Prostate gland (tissue), 2 donors: Measurements from ENCODE around the gene FMN1.

Experiments used
- POLR2A ChIP-seq: fragments of 450-650 bp; IDR thresholded peaks from one replicate; pipeline ENCODE4 v1.6.1; 2016; ENCODE audit warnings: antibody characterized with exemption, mild to moderate bottlenecking
- TF ChIP-seq, protein P1 (sequence below), 4 experiments: fragments of 200-600 bp in 2 of 4; fragments of 450-650 bp in 2 of 4; sonication (generic) in 2 of 4; IDR thresholded peaks; 1 replicate in 3 of 4; 2 replicates in 1 of 4; pipeline ENCODE4 v1.5.1; 2016 to 2019; ENCODE audit warnings: antibody characterized with exemption in 4 of 4, mild to moderate bottlenecking in 2 of 4, moderate library complexity in 2 of 4

DNA sequence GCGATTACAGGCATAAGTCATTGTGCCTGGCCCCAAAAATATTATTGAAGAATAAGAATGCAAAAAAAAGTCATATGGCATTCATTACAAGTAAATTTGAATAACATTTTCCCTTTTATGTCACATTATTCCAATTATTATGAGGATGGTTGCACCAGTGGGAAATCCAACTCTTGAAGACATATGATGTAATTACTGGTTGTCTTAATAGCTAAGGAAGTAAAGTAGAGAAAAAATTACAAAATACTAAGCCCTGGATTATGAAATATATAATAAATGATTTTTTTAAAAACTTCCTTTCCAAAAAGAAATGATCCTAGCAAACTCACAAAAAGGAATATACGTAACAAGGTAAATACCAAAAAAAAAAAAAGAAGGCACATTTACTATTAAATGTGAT is 98.9 kb downstream of the FMN1 start:
- TF ChIP-seq POLR2A: no peak
- TF ChIP-seq, protein P1, sequence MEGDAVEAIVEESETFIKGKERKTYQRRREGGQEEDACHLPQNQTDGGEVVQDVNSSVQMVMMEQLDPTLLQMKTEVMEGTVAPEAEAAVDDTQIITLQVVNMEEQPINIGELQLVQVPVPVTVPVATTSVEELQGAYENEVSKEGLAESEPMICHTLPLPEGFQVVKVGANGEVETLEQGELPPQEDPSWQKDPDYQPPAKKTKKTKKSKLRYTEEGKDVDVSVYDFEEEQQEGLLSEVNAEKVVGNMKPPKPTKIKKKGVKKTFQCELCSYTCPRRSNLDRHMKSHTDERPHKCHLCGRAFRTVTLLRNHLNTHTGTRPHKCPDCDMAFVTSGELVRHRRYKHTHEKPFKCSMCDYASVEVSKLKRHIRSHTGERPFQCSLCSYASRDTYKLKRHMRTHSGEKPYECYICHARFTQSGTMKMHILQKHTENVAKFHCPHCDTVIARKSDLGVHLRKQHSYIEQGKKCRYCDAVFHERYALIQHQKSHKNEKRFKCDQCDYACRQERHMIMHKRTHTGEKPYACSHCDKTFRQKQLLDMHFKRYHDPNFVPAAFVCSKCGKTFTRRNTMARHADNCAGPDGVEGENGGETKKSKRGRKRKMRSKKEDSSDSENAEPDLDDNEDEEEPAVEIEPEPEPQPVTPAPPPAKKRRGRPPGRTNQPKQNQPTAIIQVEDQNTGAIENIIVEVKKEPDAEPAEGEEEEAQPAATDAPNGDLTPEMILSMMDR (IDR thresholded peaks at IDR 0.05): no peak
